ENCODE measurements around the gene CBX7.

CBX7 gene

DNA sequence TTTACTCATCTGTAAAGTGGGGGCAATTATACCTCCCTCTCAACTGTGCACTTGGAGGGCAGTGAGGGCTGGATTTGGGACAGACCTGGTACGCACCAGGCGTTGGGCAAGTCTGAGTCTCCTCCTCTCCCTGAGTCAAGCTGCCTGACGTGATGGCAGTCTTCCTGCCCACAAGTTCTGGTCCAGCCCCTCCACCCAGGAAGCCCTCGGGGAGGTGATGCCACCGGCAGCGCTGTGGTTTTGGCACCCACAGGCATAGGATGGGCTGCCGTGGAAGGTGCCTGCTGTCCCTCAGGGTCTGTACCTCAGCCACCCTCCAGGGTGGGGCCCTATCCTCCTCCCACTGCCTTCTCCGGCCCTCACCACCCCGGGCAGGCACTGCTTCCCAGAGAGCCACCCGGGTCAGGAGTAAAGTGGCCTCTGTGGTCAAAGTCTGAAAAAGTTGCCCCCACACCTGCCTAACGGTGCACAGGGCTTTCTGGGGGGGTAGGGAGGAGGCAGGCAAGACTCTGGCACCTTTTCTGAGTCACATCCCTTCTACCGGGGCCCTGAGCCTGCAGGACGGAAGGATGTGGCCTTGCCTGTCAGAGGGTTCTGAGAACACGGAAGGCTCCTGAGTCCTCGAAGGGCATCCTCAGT, 61.9 kb downstream of the CBX7 start:
- no peak for DNase-seq

DNA sequence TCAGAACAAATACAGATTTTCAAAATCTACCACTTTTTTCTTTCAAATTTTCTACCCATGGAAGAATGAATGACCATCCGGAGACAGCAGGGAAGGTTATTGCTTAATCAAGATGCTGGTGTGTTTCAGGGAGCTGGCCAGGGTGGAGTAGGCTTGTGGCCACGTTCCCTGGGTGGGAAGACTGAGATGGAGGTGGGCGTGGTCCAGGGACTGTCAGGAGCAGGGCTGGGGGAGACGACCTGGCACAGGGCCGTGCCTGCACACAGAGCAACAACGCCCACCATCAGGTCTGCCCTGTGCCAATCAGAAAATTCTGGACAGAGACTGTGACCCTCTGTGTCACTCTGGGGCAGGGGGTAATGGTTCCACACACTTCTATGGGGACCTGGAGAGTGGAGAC, 62.6 kb downstream of the CBX7 start:
- no peak for DNase-seq

DNA sequence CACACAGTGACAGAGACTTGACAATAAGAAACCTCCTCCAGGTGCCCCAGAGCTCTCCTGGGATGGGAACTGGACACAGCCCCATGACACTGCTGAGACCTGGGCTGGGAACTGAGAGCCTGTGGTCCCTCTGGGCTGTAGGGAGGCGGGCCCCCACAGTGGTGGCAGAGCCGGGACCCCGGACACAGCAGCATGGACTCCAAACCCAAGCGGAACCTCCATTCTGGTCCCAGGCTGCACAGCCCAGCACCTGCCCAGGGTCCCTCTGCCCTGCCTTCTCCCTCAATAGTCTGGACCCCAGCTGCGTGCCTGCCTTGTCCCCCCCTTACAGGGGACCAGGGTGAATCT, 63.8 kb downstream of the CBX7 start:
- DNase-seq: no peak

DNA sequence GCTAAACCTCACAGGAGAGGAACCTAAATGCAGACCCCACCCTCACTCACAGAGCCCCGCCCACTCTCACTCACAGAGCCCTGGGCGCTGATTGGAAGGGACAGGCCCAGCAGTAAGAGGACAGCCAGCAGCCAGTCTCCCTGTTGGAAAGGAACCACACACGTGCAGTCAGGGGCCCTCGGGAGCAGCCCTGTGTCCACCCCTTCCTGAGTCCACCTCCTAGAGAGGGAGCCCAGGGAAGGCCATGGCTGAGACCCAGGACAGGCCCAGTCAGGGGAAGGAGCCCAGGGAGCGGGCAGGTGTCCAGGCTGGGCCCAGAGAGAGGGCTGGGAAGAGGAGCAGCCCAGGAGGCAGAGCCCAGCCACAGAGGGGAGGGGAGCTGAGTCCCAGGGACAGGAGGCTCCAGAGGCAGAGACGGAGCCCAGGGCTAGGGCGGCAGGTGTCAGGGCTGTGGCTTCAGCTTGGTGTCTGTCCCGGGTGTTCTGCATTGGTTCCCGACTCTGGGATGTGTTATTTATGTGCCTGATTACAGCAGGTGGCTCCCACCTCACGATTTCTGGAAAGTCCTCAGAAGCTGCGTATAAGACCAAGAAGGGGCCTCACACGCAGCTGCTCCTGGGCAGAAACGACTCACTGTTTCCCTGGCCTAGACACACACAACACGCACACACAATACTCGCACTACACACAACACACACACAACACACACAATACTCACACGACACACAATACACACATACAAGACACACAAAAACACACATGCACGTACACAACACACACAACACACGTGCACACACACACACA, 64.4 kb downstream of the CBX7 start:
- DNase-seq: no peak

DNA sequence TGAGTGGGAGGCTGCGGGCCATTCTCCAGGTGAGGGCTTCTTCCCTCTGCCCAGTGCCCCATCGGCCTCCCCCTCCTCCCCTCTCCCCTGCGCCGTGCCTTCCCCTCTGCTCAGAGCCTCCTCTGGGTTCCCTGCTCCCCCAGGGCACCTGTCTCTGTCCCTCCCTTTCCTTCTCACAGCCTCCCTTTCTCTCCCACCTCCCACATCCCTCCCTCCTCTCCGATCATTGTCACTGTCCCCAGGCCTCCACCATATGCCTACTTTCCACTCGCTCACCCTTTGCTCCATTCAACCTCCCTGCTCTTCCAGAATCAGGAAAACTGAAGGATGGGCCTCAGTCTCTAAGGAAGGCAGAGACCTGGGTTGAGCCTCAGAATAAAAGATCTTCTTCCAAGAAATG, 65.4 kb downstream of the CBX7 start:
- no peak for DNase-seq

DNA sequence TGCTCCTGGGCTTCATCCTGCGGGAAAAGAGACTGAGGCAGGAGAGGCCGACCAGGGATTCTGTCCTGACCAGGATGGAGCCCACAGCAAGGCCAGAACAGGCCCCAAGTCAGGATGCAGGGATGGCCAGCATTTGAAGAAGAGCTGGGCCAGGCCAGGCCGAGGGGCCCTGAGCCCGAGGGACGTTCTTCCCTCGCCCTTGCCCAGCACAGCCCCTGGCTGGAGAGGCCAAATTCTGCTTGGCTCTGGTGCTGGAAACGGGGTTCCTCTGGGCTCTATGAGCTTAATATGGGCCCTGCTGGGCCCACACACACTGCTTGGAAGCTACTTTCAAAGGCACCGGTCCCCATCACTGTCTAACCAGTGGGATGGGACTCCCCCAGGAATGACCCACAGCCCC, 67.8 kb downstream of the CBX7 start:
- no peak for DNase-seq

DNA sequence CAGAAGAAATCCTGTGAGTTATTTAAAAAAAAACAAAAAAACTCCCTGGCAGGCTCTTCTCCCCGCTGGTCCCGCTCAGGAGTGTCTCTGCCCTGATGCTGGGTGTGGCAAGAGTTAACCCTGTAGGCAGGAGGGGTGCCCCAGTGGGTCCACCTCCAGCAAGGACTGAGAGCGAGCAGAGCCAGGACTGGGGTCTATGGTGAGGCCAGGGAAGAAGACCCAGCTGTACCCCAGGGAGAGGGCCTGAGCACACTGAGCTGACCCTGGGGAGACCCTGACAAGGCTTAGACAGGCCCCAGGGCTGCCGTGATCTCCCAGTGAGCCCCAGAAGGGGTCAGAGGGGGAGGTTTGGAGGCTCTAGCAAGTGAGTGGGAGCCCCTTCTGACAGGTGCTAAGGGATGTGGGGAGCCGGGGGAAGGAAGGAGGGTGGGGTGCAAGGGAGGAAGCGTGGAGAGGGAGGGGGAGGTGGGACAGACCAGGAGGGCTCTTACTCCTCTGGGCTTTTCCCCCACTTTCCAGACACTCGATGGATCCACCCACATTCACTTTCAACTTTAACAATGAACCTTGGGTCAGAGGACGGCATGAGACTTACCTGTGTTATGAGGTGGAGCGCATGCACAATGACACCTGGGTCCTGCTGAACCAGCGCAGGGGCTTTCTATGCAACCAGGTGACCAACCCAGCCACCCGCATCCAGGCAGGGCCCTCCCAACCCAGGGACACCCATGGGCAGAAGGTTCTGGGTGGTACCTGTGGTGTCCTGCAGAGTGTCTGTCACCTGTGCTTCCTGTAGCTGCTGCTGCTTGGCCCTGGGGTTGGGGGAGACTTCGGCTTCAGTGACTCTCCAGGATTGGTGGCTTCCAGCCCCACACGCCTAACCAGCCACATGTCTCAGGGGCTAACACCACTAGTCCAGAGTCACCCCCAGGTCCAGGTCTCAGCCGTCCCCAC, 69.0 kb downstream of the CBX7 start:
- DNase-seq: no peak

DNA sequence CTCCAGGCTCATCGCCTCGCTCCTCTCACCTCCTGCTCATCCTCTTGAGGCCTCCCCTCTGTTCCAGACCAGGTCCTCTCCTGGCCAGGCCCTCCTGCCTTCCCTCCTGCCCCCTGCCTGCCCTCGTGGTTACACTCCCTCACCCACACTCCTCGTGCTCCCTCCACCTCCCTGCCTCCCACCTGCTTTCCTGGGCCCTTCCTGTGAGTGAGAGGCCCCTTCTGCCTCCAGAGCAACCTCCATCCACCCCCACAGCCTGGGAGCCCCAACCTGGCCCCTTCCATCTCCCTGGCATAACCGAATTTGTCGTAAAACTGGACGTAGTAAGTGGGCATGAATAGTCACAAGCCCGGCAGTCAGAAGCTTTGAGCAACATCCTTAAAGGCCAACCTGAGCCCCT, 70.9 kb downstream of the CBX7 start:
- DNase-seq: no peak

DNA sequence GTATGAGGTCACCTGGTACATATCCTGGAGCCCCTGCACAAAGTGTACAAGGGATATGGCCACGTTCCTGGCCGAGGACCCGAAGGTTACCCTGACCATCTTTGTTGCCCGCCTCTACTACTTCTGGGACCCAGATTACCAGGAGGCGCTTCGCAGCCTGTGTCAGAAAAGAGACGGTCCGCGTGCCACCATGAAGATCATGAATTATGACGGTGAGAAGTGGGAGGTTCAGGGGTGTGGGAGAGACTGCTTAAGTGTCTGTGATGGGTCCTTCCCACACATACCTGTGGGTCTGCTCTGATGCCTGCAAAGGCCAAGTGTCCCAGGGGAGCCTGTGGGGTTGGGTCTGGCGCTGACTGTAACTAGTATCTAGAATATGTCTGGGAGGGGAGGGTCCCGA, 71.5 kb downstream of the CBX7 start:
- DNase-seq: no peak

All from NCI-H1694 treated with DMSO at 0.1 percent for 48 hours (cell line).